DOHH2 (cell line): ENCODE measurements around the gene GLRX5.
"Not testable (repeated sequence)": the region's sequence is repeated elsewhere in the genome, so short reads cannot be mapped to it uniquely, and the experiment has no call there.

Experiments used
- H3F3A ChIP-seq: fragments of 200-600 bp; sonication (generic), shearing (Covaris generic); 2 replicates; pipeline ENCODE4 v1.6.0; 2016; ENCODE audit warnings: antibody characterized with exemption, mild to moderate bottlenecking; ENCODE audit not compliant: control insufficient read depth, insufficient read depth
- H3K27ac ChIP-seq: fragments of 200-600 bp; sonication (generic); 2 replicates; pipeline ENCODE4 v1.5.1; 2014; ENCODE audit warnings: low read depth, mild to moderate bottlenecking, low read length, moderate library complexity
- H3K27me3 ChIP-seq: fragments of 200-600 bp; sonication (generic); 2 replicates; pipeline ENCODE4 v1.6.1; 2014; ENCODE audit warnings: mild to moderate bottlenecking, low read length, mixed read lengths; ENCODE audit not compliant: control insufficient read depth
- H3K36me3 ChIP-seq: fragments of 200-600 bp; sonication (generic); 2 replicates; pipeline ENCODE4 v1.6.1; 2014; ENCODE audit warnings: mild to moderate bottlenecking, low read length, moderate library complexity, mixed read lengths; ENCODE audit not compliant: control insufficient read depth
- H3K4me1 ChIP-seq: fragments of 200-600 bp; sonication (generic); 2 replicates; pipeline ENCODE4 v1.6.1; 2014; ENCODE audit warnings: mild to moderate bottlenecking, low read length, mixed read lengths; ENCODE audit not compliant: control insufficient read depth
- H3K4me2 ChIP-seq: fragments of 200-600 bp; sonication (generic); 2 replicates; pipeline ENCODE4 v1.6.0; 2014; ENCODE audit warnings: mild to moderate bottlenecking, low read length, moderate library complexity
- H3K4me3 ChIP-seq: fragments of 200-600 bp; sonication (generic); 2 replicates; pipeline ENCODE4 v1.5.1; 2014; ENCODE audit warnings: mild to moderate bottlenecking, low read length, mixed read lengths
- H3K79me2 ChIP-seq: fragments of 200-600 bp; sonication (generic); 2 replicates; pipeline ENCODE4 v1.6.1; 2014; ENCODE audit warnings: mild to moderate bottlenecking, low read length, mixed read lengths; ENCODE audit not compliant: control insufficient read depth
- H3K9me2 ChIP-seq: fragments of 200-600 bp; sonication (generic); replicated peaks from 2 replicates; pipeline ENCODE4 v1.6.1; 2014; ENCODE audit warnings: mild to moderate bottlenecking, low read length, mixed read lengths; ENCODE audit not compliant: control insufficient read depth
- H3K9me3 ChIP-seq: fragments of 200-600 bp; sonication (generic); 2 replicates; pipeline ENCODE4 v1.6.1; 2014; ENCODE audit warnings: antibody characterized with exemption, low read length, mixed read lengths; ENCODE audit not compliant: control insufficient read depth, insufficient read depth
- H4K20me1 ChIP-seq: fragments of 200-600 bp; sonication (generic); 2 replicates; pipeline ENCODE4 v1.6.0; 2014; ENCODE audit warnings: low read depth, mild to moderate bottlenecking, antibody characterized with exemption, low read length, moderate library complexity; ENCODE audit not compliant: control insufficient read depth, insufficient read depth
- CTCF ChIP-seq: fragments of 200-600 bp; sonication (generic); IDR thresholded peaks from one replicate; pipeline ENCODE4 v1.5.1; 2014; ENCODE audit warnings: antibody characterized with exemption, mild to moderate bottlenecking, low read depth, low read length; ENCODE audit not compliant: poor library complexity, severe bottlenecking
- EZH2phosphoT487 ChIP-seq: fragments of 200-600 bp; sonication (generic); IDR thresholded peaks from 2 replicates; pipeline ENCODE4 v1.6.1; 2017; ENCODE audit warnings: borderline replicate concordance, mild to moderate bottlenecking, antibody characterized with exemption, low read length, moderate library complexity, mixed read lengths

GLRX5 gene

DNA sequence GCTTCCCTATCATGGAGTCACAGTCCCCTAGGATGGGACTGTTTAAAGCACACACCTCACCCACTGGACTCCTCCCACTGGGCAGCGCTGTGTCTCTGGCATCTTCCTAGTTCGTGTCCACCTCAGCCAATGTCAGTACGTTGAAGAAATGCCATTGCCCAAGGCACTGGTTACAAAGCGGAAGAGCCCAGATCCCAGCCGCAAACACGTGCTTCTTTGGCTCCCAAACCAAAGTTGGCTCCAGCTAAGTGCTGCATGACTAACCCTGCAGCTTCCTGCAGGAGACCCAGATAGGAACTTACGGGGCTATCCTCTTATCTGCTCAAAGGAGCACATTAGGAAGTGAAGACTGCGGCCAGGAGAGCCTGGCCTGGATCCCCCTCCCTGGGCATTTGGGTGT, 27.7 kb upstream of the GLRX5 start:
- TF ChIP-seq EZH2phosphoT487 (no peak), CTCF (no peak)
- no peak overlapping the region for H3K27ac ChIP-seq
- H3K9me3 ChIP-seq: no peaks in the 10 kb centered on the region
- H3K9me2 ChIP-seq: no peaks in the 10 kb centered on the region
- H3K27me3 ChIP-seq: peaks cover 14% of the 10 kb centered on the region
- H3K4me3 ChIP-seq: no peak overlapping the region
- H3K36me3 ChIP-seq: no peaks in the 10 kb centered on the region
- no peak overlapping the region for H3K4me2 ChIP-seq
- no peaks in the 10 kb centered on the region for H3K79me2 ChIP-seq
- H4K20me1 ChIP-seq: no peaks in the 10 kb centered on the region
- H3K4me1 ChIP-seq: peaks cover 23% of the 10 kb centered on the region
- no peaks in the 10 kb centered on the region for H3F3A ChIP-seq

DNA sequence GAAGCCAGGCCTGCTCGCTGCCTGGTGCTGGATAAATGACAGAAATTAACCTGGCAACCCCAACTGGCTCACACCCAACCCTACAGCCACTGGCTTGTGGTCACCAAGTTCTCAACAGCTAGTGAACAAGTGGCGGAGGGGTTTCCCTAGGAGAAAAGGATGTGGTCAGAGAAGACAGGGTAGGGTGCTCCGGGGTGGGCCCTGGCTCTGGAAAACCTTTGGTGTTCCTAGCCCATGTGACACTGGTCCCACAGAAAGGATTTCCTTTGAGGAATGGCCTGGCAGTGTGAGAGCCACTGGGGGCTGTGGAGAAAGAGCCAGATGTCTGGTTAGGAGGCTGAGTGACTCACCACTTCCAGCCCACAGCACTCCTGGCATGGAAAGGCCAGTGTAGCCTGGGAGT, 27.1 kb upstream of the GLRX5 start:
- no peaks in the 10 kb centered on the region for H3K9me3 ChIP-seq
- H3K9me2 ChIP-seq: no peaks in the 10 kb centered on the region
- H3K4me3 ChIP-seq: no peak overlapping the region
- H3K27me3 ChIP-seq: peaks cover 14% of the 10 kb centered on the region
- no peaks in the 10 kb centered on the region for H3K79me2 ChIP-seq
- no peak for TF ChIP-seq CTCF
- no peak for TF ChIP-seq EZH2phosphoT487
- H3K4me1 ChIP-seq: peaks cover 18% of the 10 kb centered on the region
- H3F3A ChIP-seq: no peaks in the 10 kb centered on the region
- H3K4me2 ChIP-seq: no peak overlapping the region
- no peak overlapping the region for H3K27ac ChIP-seq
- H4K20me1 ChIP-seq: no peaks in the 10 kb centered on the region
- H3K36me3 ChIP-seq: no peaks in the 10 kb centered on the region

GRCh38 chr14:95508377-95508776, 26.5 kb upstream of the GLRX5 start:
- Histone ChIP-seq H3K4me2 (no peak overlapping the region), H3K79me2 (no peaks in the 10 kb centered on the region), H4K20me1 (no peaks in the 10 kb centered on the region), H3K36me3 (no peaks in the 10 kb centered on the region), H3K27ac (no peak overlapping the region), H3K4me3 (no peak overlapping the region), H3K9me3 (no peaks in the 10 kb centered on the region), H3F3A (no peaks in the 10 kb centered on the region), H3K9me2 (no peaks in the 10 kb centered on the region), H3K4me1 (peaks cover 12% of the 10 kb centered on the region), H3K27me3 (peaks cover 20% of the 10 kb centered on the region)
- TF ChIP-seq CTCF (no peak), EZH2phosphoT487 (no peak)

- H3K4me3 ChIP-seq: no peak overlapping the region
- H4K20me1 ChIP-seq: no peaks in the 10 kb centered on the region
- peaks cover under 1% of the 10 kb centered on the region for H3K4me1 ChIP-seq
- TF ChIP-seq EZH2phosphoT487: no peak
- TF ChIP-seq CTCF: no peak
- H3K27me3 ChIP-seq: peaks cover 20% of the 10 kb centered on the region
- H3K79me2 ChIP-seq: no peaks in the 10 kb centered on the region
- no peak overlapping the region for H3K27ac ChIP-seq
- no peaks in the 10 kb centered on the region for H3F3A ChIP-seq
- H3K9me3 ChIP-seq: no peaks in the 10 kb centered on the region
- H3K9me2 ChIP-seq: no peaks in the 10 kb centered on the region
- no peak overlapping the region for H3K4me2 ChIP-seq
- H3K36me3 ChIP-seq: no peaks in the 10 kb centered on the region
These were observed 25.4 kb upstream of the GLRX5 start for GRCh38 chr14:95509495-95509894.

DNA sequence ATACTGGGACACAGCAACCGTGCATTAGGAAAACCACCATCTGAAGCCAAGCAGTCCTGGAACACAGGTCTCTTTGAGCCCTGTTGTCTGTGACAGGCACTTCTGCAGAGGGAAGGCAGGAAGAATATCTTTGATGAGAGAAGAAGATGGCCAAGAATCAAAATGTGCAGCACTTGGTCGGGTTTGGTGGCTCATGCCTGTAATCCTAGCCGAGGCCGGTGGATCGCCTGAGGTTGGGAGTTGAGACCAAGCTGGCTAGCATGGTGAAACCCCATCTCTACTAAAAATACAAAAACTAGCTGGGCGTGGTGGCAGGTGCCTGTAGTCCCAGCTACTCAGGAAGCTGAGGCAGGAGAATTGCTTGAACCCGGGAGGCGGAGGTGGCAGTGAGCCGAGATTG, 24.5 kb upstream of the GLRX5 start:
- H3K36me3 ChIP-seq, H3K79me2 ChIP-seq, H3F3A ChIP-seq, H4K20me1 ChIP-seq, H3K4me3 ChIP-seq, H3K4me2 ChIP-seq, H3K9me3 ChIP-seq, H3K4me1 ChIP-seq, H3K27ac ChIP-seq, H3K9me2 ChIP-seq: not testable (repeated sequence)
- peaks cover 23% of the 10 kb centered on the region for H3K27me3 ChIP-seq
